GM21529 (cell line): ENCODE results near the gene ACSM2B.
"Not testable (repeated sequence)": the region's sequence is repeated elsewhere in the genome, so short reads cannot be mapped to it uniquely, and the experiment has no call there.

Experiments
- ATAC-seq: cut with Tn5 transposase; IDR thresholded peaks from one replicate; pipeline ENCODE4 v1.9.1; 2021; ENCODE audit not compliant: unreplicated experiment

Gene ACSM2B

DNA sequence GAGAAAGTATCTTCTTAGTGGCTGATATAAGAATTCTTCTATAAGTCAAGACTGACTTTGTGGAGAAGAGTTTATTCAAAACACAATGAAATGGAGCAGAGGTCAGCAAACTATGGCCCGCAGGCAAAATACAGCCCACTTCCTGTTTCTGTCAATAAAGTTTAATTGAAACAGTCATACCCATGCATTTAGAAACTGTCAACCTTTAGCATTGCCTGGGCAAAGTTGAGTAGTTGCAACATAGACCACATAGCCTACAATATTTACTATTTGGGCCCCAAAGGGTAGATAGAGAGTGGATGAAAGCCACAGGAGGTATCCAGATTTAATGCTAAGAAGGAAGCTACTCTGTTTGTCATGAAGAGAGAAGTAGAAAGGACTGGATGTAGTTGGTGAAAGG is 38.0 kb downstream of the ACSM2B start:
- no peak for ATAC-seq

DNA sequence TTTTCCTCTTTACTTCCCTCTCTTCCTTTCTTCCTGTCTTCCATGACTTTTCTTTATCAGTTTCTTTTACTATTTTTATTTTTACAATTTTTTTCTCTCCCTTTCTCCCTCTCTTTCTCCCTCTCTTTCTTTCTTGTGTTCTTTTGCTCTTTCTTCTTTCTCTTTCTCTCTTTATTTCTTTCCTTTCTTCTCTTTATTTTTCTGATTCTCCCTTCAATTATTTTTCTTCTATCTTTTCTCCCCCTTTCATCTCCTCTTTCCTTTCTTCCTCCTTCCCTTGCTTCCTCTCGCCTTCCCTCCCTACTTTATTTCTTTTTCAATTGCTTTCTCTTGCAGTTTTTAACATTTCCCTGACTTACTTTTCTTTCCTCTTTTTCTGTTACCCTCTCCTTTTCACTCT is 39.5 kb downstream of the ACSM2B start:
- not testable (repeated sequence) for ATAC-seq

DNA sequence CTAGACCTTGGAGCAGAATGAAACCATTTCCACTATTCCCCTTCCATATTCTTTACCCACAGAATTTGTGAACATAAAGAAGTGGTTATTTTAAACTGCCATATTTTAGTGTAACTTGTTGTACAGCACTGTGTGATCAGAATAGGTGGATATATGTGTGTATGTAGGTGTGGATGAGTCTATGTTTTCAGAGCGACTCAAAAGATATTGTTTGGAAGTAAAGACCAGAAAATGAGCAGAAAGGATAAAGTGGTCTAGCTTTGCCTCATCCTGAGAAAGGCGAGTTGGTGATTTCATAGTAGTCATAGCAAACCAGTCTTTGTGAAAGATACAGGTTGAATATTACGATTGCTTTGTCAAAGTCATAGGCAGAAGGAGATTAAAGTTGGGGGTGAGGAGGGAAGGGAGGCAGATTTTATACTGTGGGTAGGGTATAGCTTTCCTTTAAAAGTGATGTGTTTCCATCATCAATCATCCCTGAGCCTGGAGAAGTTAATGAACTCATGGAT is 43.8 kb downstream of the ACSM2B start:
- ATAC-seq = not testable (repeated sequence)

DNA sequence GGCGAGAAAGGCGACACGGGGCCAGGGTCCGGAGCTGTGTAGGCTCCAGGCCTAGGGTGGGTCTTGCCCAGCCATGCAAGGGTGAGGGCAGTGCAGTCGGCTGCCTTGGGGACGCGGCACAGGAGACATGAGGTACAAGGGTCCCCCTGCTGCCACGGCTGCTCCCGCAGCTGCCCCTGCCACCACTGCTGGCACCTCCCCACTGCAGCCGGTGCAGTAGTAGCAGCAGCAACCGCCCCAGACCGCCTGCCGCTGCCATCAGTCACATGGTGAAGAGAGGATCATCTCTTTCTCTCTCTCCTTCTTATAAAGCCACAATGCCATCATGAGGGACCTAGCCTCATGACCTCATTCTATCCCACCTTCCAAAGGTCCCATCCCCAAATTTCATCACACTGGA is 44.4 kb downstream of the ACSM2B start:
- not testable (repeated sequence) for ATAC-seq

DNA sequence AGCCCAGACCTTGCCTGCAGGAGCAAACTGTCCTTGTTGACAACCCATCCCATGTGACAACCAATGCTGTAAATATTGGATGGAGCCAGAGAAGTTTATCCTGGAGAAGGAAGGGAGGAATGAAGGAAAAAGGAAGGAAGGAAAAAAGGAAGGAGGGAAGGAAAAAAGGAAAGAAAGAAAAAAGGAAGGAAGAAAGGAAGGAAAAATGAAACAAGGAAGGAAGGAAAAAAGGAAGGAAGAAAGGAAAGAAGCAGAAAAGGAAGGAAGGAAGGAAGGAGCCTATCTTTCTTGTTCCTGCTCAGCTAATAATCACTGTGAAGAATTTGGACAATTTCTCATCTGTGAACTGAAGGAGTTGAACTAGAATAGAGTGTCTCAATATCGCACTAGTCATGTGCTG is 56.1 kb downstream of the ACSM2B start:
- ATAC-seq = no peak

DNA sequence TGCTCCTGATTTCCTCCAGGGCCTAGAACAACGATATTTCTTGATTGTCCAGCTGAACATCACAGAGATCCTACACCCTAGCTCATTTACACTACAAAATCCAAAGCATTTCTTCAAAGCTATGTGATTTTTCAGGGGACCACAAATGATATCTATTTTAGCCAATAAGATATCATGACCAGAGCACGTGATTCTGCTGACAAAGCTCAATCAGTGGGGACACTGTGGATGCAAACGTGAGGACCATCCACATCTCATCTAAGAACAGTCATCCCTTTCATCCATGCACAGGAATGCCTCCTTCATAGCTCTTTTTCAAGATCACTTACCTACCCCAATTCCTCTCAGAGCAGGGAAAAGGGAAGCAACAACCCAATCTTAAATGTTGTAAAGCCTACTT is 56.9 kb downstream of the ACSM2B start:
- no peak for ATAC-seq

DNA sequence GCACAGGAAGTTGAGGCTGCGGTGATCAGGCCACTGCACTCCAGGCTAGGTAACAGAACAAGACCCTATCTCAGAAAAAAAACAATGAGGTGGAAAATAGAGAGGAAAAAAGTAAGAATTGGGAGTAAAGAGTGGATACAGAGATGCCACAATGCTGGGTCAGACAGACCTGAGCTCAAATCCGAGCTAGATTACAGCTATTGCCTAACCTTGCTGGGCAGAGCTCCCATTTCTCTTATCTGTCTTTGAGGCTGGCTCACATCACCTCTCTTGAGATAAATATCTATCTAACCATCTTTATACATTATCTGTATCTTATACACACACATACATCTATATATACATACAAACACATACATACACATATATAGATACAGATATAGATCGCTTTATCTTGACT is 59.0 kb downstream of the ACSM2B start:
- ATAC-seq = no peak

DNA sequence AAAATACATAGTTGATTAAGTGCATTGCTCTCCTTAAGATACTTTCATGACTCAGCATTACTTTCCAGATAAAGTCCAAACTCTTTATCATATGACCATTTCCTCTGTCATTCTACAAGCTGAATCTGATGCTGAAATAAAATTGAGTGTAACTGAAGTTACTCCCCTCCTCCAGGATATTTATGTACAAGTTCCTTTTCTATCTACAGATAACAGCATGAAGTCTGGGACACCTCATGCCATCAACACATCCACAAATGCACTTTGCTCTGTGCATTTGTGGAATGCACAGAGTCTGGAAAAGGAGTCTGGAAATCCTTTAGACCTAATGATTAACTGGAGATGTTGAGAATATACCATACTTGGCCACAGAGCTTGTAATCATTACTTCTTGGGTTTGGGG is 60.5 kb downstream of the ACSM2B start:
- ATAC-seq = no peak

DNA sequence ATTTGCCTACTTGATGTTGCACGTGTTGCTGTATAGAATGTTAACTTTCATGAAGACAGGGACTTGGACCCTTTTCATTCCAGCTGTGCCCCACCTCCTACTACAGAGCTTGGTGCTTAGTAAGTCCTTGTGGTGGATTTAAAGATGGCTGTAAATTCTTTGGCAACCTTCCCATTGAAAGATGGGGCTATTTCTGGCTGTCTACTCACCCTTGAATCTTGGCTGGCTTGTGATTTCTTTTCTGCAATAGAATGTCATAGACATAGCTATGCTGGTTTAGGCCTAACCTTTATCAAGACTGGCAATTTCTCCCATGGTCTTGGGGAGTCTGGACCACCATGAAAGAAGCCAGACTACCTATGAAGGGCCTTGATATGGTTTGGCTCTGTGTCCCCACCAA is 65.8 kb downstream of the ACSM2B start:
- ATAC-seq = no peak

DNA sequence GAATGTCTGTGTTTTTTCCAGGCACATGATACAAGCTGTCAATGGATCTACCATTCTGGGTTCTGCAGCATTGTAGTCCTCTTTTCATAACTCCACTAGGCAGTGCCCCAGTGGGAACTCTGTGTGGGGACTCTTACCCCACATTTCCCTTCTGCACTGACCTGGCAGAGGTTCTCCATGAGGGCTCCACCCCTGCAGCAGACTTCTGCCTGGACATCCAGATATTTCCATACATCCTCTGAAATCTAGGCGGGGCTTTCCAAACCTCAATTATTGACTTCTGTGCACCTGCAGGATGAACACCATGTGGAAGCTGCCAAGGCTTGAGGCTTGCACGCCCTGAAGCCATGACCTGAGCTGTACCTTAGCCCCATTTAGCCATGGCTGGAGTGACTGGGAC is 68.9 kb downstream of the ACSM2B start:
- no peak for ATAC-seq

DNA sequence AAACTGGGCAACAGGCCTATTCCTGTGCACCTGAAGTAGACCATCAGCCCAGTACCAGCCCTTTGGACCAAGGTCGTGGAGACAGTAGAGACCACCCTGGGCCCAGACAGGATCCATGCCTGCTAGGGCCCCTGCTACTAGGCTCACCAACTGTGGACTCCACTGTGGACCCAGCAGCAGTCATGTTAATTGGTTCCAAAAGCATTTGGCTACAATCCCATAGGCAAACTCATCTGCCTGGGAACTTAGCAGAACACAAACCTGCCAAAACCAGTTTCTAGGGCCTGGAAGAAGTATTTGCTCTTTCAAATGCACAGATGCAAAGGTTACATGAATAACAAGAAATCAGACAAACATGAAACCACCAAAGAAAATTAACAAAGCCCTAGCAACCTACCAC is 71.7 kb downstream of the ACSM2B start:
- no peak for ATAC-seq

DNA sequence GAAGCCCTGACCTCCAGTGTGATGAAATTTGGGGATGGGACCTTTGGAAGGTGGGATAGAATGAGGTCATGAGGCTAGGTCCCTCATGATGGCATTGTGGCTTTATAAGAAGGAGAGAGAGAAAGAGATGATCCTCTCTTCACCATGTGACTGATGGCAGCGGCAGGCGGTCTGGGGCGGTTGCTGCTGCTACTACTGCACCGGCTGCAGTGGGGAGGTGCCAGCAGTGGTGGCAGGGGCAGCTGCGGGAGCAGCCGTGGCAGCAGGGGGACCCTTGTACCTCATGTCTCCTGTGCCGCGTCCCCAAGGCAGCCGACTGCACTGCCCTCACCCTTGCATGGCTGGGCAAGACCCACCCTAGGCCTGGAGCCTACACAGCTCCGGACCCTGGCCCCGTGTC is 84.7 kb downstream of the ACSM2B start:
- not testable (repeated sequence) for ATAC-seq

DNA sequence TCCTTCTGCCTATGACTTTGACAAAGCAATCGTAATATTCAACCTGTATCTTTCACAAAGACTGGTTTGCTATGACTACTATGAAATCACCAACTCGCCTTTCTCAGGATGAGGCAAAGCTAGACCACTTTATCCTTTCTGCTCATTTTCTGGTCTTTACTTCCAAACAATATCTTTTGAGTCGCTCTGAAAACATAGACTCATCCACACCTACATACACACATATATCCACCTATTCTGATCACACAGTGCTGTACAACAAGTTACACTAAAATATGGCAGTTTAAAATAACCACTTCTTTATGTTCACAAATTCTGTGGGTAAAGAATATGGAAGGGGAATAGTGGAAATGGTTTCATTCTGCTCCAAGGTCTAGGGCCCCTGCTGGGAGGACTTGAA is 85.2 kb downstream of the ACSM2B start:
- ATAC-seq = not testable (repeated sequence)
